Ectodermal cell (in vitro differentiated cells): Measurements from ENCODE around the gene TCERG1L.
"Not testable (repeated sequence)": the region's sequence is repeated elsewhere in the genome, so short reads cannot be mapped to it uniquely, and the experiment has no call there.

Experiments used
- H3K27ac ChIP-seq: 2 replicates; pipeline ENCODE4 v1.7.0; 2013; ENCODE audit warnings: mild to moderate bottlenecking, low read depth, low read length; ENCODE audit not compliant: insufficient read depth, poor library complexity, severe bottlenecking
- H3K27me3 ChIP-seq: 2 replicates; pipeline ENCODE4 v1.7.0; 2013; ENCODE audit warnings: mild to moderate bottlenecking, low read length; ENCODE audit not compliant: insufficient read depth, control insufficient read depth, poor library complexity, severe bottlenecking
- H3K36me3 ChIP-seq: one replicate; pipeline ENCODE4 v1.7.0; 2013; ENCODE audit warnings: low read length; ENCODE audit not compliant: control insufficient read depth, insufficient read depth
- H3K4me1 ChIP-seq: one replicate; pipeline ENCODE4 v1.7.0; 2013; ENCODE audit warnings: low read length; ENCODE audit not compliant: control insufficient read depth, insufficient read depth
- H3K4me3 ChIP-seq: 2 replicates; pipeline ENCODE4 v1.7.0; 2013; ENCODE audit warnings: low read depth, low read length, control low read depth; ENCODE audit not compliant: insufficient read depth
- H3K9me3 ChIP-seq: 2 replicates; pipeline ENCODE4 v1.7.0; 2013; ENCODE audit warnings: mild to moderate bottlenecking, low read length, moderate library complexity; ENCODE audit not compliant: control insufficient read depth
- WGBS, 2 experiments: methylation state at CpG; one replicate each; pipeline ENCODE4 v1.1.7; 2013; ENCODE audit warnings: missing lambda C conversion rate in 2 of 2; 5-methylcytosine and 5-hydroxymethylcytosine counted together

Gene TCERG1L

DNA sequence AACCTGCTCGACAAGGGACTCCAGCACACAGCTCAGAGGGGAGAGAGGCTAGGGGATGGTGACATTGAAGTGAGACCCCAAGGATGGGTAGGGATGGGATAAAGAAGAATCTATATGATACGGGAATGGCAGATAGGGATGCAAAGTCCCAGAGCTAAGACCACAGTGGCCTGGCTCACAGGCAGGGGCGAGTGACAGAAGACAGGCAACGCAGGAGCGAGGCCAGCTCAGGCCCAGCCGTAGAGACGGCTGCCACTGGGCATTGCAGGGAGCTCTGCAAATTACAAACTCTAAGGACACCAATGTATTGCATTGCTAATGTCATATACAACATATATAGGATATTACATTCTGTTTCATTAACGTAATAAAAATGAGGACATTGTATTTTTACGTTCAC, 131.4 kb downstream of the TCERG1L start:
- H3K9me3 ChIP-seq = no peaks in the 10 kb centered on the region
- WGBS, 2 experiments = 89% methylated on average over 7 to 9 of the region's 9 CpGs

DNA sequence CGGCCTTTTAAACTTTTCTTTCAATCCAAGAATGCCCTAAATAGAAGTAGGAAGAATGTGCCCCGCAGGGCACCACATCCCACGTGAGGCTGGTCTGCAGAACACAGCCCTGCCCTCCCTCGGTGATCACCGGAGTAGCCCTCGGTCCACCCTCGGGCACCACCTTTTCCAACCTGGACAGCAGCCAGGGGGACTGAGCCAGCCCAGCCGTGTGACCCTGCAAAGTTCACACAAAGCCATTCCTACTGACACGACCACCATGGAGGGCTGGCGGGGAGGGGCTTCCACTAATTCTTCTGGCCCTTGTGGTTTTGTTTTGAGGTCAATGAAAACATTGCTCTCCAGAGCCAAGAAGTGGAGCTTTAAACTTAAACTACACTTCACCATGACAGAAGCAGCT, 132.2 kb downstream of the TCERG1L start:
- H3K27me3 ChIP-seq = no peaks in the 10 kb centered on the region
- peaks cover 10% of the 10 kb centered on the region for H3K4me1 ChIP-seq
- H3K4me3 ChIP-seq = no peak overlapping the region
- H3K27ac ChIP-seq = no peak overlapping the region
- no peaks in the 10 kb centered on the region for H3K9me3 ChIP-seq
- 63 to 65% methylated on average over 10 of the region's 10 CpGs for WGBS, 2 experiments
- H3K36me3 ChIP-seq = no peaks in the 10 kb centered on the region

More for the DNA sequence above, 131.4 kb downstream of the TCERG1L start:
- Histone ChIP-seq H3K36me3 (no peaks in the 10 kb centered on the region), H3K27ac (no peak overlapping the region), H3K4me3 (no peak overlapping the region), H3K4me1 (peaks cover 10% of the 10 kb centered on the region), H3K27me3 (no peaks in the 10 kb centered on the region)

- Histone ChIP-seq H3K9me3 (no peaks in the 10 kb centered on the region), H3K36me3 (no peaks in the 10 kb centered on the region), H3K27ac (no peak overlapping the region), H3K4me3 (no peak overlapping the region), H3K27me3 (no peaks in the 10 kb centered on the region), H3K4me1 (peaks cover 10% of the 10 kb centered on the region)
- WGBS, 2 experiments = 88 to 91% methylated on average over 29 of the region's 29 CpGs
Observed at GRCh38 chr10:131178521-131179331, 132.8 kb downstream of the TCERG1L start.

- no peak overlapping the region for H3K4me3 ChIP-seq
- H3K27me3 ChIP-seq = no peaks in the 10 kb centered on the region
- H3K27ac ChIP-seq = no peak overlapping the region
- no peaks in the 10 kb centered on the region for H3K9me3 ChIP-seq
- no peaks in the 10 kb centered on the region for H3K36me3 ChIP-seq
- H3K4me1 ChIP-seq = peaks cover 10% of the 10 kb centered on the region
- WGBS, 2 experiments = 89 to 91% methylated on average over 31 of the region's 31 CpGs
Observed at GRCh38 chr10:131177431-131178327, 133.8 kb downstream of the TCERG1L start.

DNA sequence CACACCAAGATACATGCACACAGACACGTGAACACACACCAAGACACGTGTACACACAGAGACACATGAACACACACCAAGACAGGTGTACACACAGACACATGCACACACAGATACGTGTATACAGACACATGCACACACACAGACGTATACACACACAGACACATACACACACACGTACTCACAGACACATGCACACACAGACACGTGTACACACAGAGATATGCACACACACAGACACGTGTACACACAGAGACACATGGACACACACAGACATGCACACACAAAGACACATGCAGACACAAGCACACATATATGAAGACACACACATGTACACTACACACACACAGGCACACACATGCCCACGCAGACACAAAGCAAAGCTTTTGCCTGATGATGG, 134.6 kb downstream of the TCERG1L start:
- 80 to 84% methylated on average over 8 of the region's 8 CpGs for WGBS, 2 experiments
- Histone ChIP-seq H3K27me3 (no peaks in the 10 kb centered on the region), H3K27ac (no peak overlapping the region), H3K9me3 (no peaks in the 10 kb centered on the region), H3K4me1 (peaks cover 10% of the 10 kb centered on the region), H3K36me3 (no peaks in the 10 kb centered on the region), H3K4me3 (no peak overlapping the region)

- H3K4me1 ChIP-seq, H3K4me3 ChIP-seq, H3K27ac ChIP-seq, H3K36me3 ChIP-seq, H3K27me3 ChIP-seq, H3K9me3 ChIP-seq: not testable (repeated sequence)
- 74 to 78% methylated on average over 7 of the region's 7 CpGs for WGBS, 2 experiments
Observed at GRCh38 chr10:131176324-131176723, 135.2 kb downstream of the TCERG1L start.

- Histone ChIP-seq H3K4me3 (no peak overlapping the region), H3K4me1 (peaks cover 10% of the 10 kb centered on the region), H3K36me3 (no peaks in the 10 kb centered on the region), H3K27ac (no peak overlapping the region), H3K9me3 (no peaks in the 10 kb centered on the region), H3K27me3 (no peaks in the 10 kb centered on the region)
- WGBS, 2 experiments = 93 to 96% methylated on average over 13 of the region's 13 CpGs
Observed at GRCh38 chr10:131175891-131176290, 135.6 kb downstream of the TCERG1L start.

DNA sequence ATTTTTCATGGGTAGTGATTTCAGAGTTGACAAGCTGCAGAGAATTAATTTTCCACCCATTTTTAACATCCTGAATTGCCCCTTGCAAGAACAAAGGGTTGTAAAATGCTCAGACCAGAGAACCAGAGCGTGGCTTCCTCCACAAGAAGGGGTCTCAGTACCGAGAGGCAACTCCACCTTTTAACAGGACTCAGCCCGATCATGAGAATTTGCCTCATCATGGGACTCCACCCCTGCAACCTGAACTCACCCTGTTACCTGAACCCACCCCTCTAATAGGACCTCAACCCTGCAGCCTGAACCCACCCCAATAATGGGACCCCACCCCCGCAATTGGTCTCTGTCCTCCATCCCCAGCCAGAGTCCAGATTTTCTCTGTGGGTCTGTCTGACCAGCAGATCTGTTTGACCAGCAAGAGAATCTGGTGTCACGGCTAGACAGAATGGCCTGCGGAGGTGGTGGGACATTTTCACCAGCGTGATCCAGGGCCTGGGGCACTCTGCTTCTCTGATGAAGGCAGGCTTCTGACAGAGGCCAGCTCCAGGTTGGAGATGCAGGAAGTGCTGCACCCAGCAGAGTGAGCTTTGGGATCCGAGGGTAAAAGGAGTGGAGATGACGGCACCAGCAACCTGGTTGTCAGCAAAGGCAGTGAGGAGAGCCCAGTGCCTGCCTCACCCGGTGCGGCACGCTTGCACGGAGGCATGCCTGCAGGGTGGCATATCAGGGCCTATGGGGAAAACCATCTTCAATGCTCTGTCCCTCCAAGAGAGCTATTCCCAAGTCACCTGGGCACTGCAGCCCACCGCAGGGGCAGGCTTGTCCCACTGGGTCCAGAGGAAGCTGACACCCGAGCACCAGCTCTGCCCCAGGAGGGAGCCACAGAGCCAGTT, 136.6 kb downstream of the TCERG1L start:
- no peaks in the 10 kb centered on the region for H3K36me3 ChIP-seq
- no peak overlapping the region for H3K4me3 ChIP-seq
- WGBS, 2 experiments = 89 to 92% methylated on average over 15 of the region's 15 CpGs
- no peaks in the 10 kb centered on the region for H3K9me3 ChIP-seq
- no peaks in the 10 kb centered on the region for H3K27me3 ChIP-seq
- H3K4me1 ChIP-seq = peaks cover 10% of the 10 kb centered on the region
- no peak overlapping the region for H3K27ac ChIP-seq

DNA sequence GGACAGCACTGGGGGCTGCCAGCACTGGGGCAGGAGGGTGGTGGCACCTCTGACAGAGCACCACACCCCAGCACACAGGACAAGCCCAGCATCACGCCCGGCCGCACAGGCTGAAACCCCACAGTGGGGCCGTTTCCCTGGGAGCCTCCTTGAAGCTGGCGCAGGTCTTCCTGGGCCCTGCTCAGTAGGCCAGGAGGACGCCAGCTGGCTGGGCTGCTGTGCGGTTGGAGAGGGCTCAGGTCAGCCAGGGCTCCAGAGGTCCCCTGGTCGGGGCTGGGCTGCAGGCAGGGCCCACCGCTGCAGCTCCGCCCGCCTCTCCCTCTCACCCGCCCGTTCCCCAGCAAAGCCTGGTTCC, 137.3 kb downstream of the TCERG1L start:
- H3K9me3 ChIP-seq = no peaks in the 10 kb centered on the region
- no peaks in the 10 kb centered on the region for H3K36me3 ChIP-seq
- no peaks in the 10 kb centered on the region for H3K27me3 ChIP-seq
- WGBS, 2 experiments = 84 to 87% methylated on average over 13 of the region's 13 CpGs
- no peak overlapping the region for H3K27ac ChIP-seq
- H3K4me3 ChIP-seq = no peak overlapping the region
- peaks cover 3% of the 10 kb centered on the region for H3K4me1 ChIP-seq
